Activated T-cell treated with anti-CD3 and anti-CD28 coated beads for 48 hours (primary cell): Measurements from ENCODE around the gene SCN1A.

Experiments used
- DNase-seq: peaks from one replicate; pipeline ENCODE4 v3.0.0-alpha.2; 2020; ENCODE audit warnings: low read depth

Gene SCN1A

DNA sequence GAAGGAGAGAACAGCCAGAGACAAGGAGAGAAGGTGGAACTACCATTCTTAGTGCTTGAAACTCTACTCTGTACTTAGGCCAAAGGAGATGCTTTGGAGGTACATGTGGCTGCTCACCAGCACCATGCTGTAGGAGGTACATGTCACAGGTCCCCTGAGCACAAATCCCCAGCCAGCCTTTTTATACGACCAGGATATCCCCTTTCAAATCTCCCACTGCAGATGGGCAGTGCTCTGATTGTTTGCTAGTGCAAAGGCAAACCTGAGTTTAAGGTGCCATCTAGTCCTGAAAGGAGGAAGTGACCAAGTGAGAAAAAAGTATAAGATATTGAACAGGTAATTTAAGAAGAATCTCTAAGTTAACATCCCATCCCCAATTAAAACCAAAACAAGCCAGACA is 157.2 kb downstream of the SCN1A start:
- no peak for DNase-seq

GRCh38 chr2:165969227-165969626 is 158.6 kb downstream of the SCN1A start:
- no peak for DNase-seq

- DNase-seq = no peak
Observed at GRCh38 chr2:165967746-165968145, 160.1 kb downstream of the SCN1A start.

DNA sequence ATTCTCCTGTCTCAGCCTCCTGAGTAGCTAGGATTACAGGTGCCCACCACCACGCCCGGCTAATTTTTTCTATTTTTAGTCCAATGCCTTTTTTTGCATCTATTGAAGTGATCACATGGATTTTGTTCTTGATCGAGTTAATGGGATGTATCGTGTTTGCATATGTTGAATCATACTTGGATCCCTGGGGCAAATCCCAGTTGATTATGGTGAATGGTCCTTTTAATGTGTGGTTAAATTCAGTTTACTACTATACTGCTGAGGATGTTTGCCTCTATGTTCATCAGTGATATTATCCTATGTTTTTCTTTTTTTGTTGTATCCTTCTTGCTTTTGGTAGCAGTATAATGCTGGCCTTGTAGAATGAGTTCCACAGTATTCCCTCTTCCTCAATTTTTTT is 166.0 kb downstream of the SCN1A start:
- no peak for DNase-seq

DNA sequence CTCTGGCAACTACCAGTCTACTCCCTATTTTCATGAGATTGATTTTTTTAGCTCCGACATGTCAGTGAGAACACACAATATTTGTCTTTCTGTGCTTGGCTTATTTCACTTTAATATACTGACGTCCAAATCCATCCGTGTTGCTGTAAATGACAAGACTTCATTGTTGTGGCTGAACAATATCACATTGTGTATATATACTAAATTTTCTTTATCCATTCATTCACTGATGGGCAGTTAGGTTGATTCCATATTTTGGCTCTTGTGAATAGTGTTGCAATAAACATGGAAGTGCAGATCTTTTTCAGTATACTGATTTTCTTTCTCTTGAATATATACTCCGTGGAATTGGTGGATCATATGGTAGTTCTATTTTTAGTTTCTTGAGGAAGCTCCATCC is 168.4 kb downstream of the SCN1A start:
- no peak for DNase-seq

DNA sequence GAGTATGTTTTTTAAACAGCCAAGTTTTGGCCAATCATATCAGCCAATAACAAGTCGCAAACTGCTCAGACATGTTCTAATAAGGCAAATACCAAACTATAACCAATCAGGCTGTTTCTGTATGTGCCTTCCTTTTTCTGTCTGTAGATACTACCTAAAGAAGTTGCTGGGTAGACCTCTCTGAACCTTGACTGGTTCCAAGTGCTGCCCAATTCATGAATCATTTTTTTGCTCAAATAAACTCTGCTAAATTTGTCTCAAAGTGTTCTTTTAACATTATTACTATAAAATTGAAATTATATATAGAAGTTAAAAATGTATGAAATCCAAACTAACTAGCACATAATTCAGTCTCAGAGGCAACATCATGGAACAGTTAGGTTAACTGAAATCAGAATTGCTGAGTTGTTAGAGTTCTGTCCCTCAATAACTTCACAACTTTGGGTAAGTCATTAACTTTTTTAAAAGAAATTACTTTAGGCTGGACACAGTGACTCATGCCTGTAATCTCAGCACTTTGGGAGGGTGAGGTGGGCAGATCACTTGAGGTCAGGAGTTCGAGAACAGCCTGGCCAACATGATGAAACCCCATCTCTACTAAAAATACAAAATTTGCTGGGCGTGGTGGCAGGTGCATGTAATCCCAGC is 169.4 kb downstream of the SCN1A start:
- no peak for DNase-seq

DNA sequence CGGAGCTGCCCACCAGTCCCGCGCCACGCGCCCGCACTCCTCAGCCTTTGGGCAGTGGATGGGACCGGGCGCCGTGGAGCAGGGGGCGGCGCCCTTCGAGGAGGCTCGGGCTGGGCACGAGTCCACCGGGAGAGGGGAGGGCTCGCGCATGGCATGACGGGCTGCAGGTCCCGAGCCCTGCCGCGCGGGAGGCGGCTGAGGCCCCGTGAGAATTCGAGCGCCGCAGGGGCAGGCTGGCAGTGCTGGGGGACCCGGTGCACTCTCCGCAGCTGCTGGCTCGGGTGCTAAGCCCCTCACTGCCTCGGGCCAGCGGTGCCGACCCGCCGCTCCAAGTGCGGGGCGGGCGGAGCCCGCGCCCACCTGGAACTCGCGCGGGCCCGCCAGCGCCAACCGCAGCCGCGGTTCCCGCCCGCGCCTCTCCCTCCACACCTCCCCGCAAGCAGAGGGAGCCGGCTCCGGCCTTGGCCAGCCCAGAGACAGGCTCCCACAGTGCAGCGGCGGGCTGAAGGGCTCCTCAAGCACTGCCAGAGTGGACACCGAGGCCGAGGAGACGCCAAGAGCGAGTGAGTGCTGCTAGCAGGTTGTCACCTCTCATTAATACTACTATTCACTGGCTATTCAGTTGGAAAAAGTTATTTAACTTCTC is 170.7 kb downstream of the SCN1A start:
- DNase-seq = no peak

GRCh38 chr2:165953655-165954606 is 173.9 kb downstream of the SCN1A start, which contains the start of gene TTC21B:
TSS of gene TTC21B (minus strand) at chr2:165953776. CDS start at chr2:165953705, 71 bp downstream.
- peak; percentile 91 for DNase-seq

DNA sequence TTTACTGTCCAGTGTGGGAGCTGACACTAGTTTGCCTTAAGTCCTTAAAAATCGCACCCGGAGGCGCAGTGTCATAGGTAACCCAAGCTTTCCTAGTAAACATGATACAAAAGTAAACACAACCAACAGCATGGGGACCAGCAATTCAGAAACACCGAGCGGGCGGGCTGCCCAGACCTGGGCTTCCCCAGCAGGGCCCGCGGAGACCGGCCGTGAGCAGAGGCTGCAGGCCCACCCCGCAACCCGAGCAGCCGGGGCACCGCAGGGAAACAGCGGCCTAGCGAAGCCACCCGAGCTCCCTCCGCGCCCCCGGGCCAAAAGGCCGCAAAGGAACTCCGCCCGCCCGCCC is 174.5 kb downstream of the SCN1A start:
- no peak for DNase-seq

DNA sequence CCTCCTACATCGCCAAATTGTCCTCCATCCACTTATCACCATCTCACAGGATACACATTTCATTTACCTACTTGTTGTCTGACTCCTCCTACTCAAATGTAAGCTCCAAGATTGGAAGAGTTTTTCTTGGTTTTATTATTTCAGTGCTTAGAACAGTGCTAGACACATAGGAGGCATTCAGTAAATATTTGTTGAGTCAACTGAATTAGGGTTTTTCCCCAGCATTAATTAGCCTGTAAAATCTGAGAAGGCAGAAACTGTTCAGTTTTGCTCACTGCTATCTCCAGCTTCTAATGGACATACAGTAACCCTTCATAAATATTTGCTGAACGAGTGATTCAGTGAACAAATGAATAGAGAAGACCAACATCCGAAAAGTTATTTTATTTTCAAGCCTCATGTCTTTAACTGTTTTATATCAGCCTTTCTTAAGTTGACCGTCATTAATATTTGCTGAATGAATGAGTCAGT is 175.0 kb downstream of the SCN1A start:
- no peak for DNase-seq

DNA sequence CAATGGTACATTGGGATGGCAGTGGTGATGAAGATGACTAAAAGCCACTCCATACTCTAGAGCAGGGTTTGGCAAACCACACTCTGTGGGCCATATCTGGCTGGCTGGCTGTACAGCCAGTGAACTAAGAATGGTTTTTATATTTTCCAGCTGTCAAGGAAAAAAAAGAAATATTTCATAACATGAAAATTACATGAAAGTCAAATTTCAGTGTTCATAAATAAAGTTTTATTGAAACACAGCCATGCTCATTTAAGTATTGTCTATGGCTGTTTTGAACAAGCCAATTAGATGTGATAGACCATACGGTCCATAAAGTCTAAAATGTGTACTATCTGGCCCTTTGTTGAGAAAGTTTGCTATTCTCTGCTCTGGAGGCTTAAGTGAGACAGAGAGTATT is 175.7 kb downstream of the SCN1A start:
- DNase-seq = no peak

- DNase-seq = no peak
Observed at GRCh38 chr2:165950438-165950837, 177.4 kb downstream of the SCN1A start.

DNA sequence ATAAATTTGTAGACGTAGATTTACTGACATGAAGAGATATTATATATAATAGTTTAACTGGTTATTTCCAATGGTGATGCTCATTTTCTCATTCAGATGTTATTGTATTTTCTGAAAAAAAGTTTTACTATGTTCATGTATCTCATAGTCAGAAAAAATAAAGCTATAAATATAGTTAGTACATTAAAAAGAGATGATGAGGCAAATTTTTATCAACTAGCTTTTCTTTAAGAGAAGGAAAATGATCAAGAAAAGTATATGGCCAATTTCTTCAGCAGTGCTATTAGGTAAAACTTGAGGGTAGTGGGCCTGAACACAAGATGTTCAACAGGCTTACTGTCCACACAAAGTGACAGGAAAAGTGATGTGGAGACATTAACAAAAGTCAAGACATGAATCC is 186.0 kb downstream of the SCN1A start:
- DNase-seq = no peak

- DNase-seq = no peak
Observed at GRCh38 chr2:165938237-165938636, 189.6 kb downstream of the SCN1A start.
